HG03135 (cell line): ENCODE data around the gene DICER1.
"Not testable (repeated sequence)": the region's sequence is repeated elsewhere in the genome, so short reads cannot be mapped to it uniquely, and the experiment has no call there.

Source experiments
- ATAC-seq: cut with Tn5 transposase; IDR thresholded peaks from one replicate; pipeline ENCODE4 v1.9.1; 2021; ENCODE audit warnings: mild to moderate bottlenecking, moderate library complexity; ENCODE audit not compliant: unreplicated experiment

DICER1 gene

GRCh38 chr14:95188380-95188779 lies 31.1 kb upstream of the DICER1 start:
- ATAC-seq: no peak

- no peak for ATAC-seq
Measured at GRCh38 chr14:95185767-95186392, 28.6 kb upstream of the DICER1 start.

GRCh38 chr14:95185033-95185766 lies 27.9 kb upstream of the DICER1 start:
- ATAC-seq: no peak

GRCh38 chr14:95184413-95184790 lies 27.1 kb upstream of the DICER1 start:
- no peak for ATAC-seq

- ATAC-seq: no peak
Measured at GRCh38 chr14:95183532-95184412, 26.4 kb upstream of the DICER1 start.

- ATAC-seq: no peak
Measured at GRCh38 chr14:95183082-95183481, 25.8 kb upstream of the DICER1 start.

- no peak for ATAC-seq
Measured at GRCh38 chr14:95182379-95182778, 25.1 kb upstream of the DICER1 start.

GRCh38 chr14:95180966-95181741 lies 23.8 kb upstream of the DICER1 start:
- no peak for ATAC-seq

GRCh38 chr14:95175670-95176069 lies 18.3 kb upstream of the DICER1 start:
- not testable (repeated sequence) for ATAC-seq

- no peak for ATAC-seq
Measured at GRCh38 chr14:95174184-95174792, 17.0 kb upstream of the DICER1 start.

- no peak for ATAC-seq
Measured at GRCh38 chr14:95173518-95173917, 16.2 kb upstream of the DICER1 start.

GRCh38 chr14:95167177-95167576 lies 9.8 kb upstream of the DICER1 start:
- no peak for ATAC-seq

- ATAC-seq: no peak
Measured at GRCh38 chr14:95165517-95165916, 8.2 kb upstream of the DICER1 start.

- ATAC-seq: no peak
Measured at GRCh38 chr14:95164506-95164905, 7.2 kb upstream of the DICER1 start.

GRCh38 chr14:95163666-95164065 lies 6.3 kb upstream of the DICER1 start:
- ATAC-seq: no peak

GRCh38 chr14:95163132-95163531 lies 5.8 kb upstream of the DICER1 start:
- no peak for ATAC-seq

GRCh38 chr14:95162641-95163040 lies 5.3 kb upstream of the DICER1 start:
- ATAC-seq: no peak

GRCh38 chr14:95157048-95157326 lies 342 bp downstream of the DICER1 start:
- peak; percentile 26 for ATAC-seq

- peak; percentile 41 for ATAC-seq
Measured at GRCh38 chr14:95156161-95157047, 925 bp downstream of the DICER1 start.

- ATAC-seq: no peak
Measured at GRCh38 chr14:95155045-95155444, 2.3 kb downstream of the DICER1 start.
